Measurements from ENCODE around the gene CD2BP2. TPM values are rescaled to one million over a fixed set of nuclear protein-coding genes. Genes with fewer than 3 reads are reported as not detected.

CD2BP2 gene
- total RNA-seq, 2 experiments from 2014 or later, result 39.1 to 41.7 TPM

GRCh38 chr16:30370456-30371247 is 15.5 kb upstream of the CD2BP2 start, which contains the start of gene TBC1D10B:
Gene TBC1D10B, minus strand, starts transcription at chr16:30370494. Its CDS starts 311 bp downstream, at chr16:30370183.
- CTCF ChIA-PET, result interaction anchor here (0.8 to 2.7 kb wide), 10 partner anchors 9 to 304 kb away, joined by 3 to 19 read pairs (median 6); partner anchors contain the start of genes CD2BP2, DCTPP1, SEPTIN1 and ZNF48

GRCh38 chr16:30369938-30370455 is 14.9 kb upstream of the CD2BP2 start:
- ATAC-seq (ENCODE audit: poor library complexity) (no peak), DNase-seq (no peak)
- no peaks in the 10 kb centered on the region for H3K27me3 Mint-ChIP-seq
- ChIA-PET CTCF (interaction anchor here (0.8 to 2.7 kb wide), 6 partner anchors 15 to 304 kb away, joined by 3 to 19 read pairs (median 4); partner anchors contain the start of genes CD2BP2 and ZNF48), POLR2A (interaction anchor here (1.0 to 6.0 kb wide), 23 partner anchors 11 to 562 kb away, joined by 3 to 153 read pairs (median 7); partner anchors contain the start of genes ALDOA, CD2BP2, CORO1A and DCTPP1)
- H3K4me3 ChIP-seq (ENCODE audit: low read length), result peak overlapping the region; percentile 77
- no peaks in the 10 kb centered on the region for H3K9me3 ChIP-seq (ENCODE audit: control insufficient read depth in 1 of 2, insufficient read depth in 1 of 2, low read length in 2 of 2)
- H3K36me3 Mint-ChIP-seq (ENCODE audit: low read depth), result peaks cover 23% of the 10 kb centered on the region
- H3K4me1 Mint-ChIP-seq (ENCODE audit: low read depth), result peaks cover 56% of the 10 kb centered on the region
- intact Hi-C loops (cut with DNase I, micrococcal nuclease), result loop anchor here (1.0 to 10.0 kb wide), 7 partner anchors 8 to 555 kb away; partner anchors contain the start of genes CD2BP2 (in 2 of the 2), FBRS (in 1 of the 2), FBXL19 (in 1 of the 2) and ZNF771 (in 1 of the 2)
- peak overlapping the region; percentile 81 for H3K27ac Mint-ChIP-seq
- H3K9me3 Mint-ChIP-seq, result no peaks in the 10 kb centered on the region
- peaks cover 50% of the 10 kb centered on the region for H3K4me1 ChIP-seq (ENCODE audit: insufficient read depth, low read length)
- H3K4me3 Mint-ChIP-seq, result peak overlapping the region; percentile 85
- H3K27ac ChIP-seq (ENCODE audit: low read depth in 1 of 2, low read length in 2 of 2), result peak overlapping the region in 1 of 2 donors; percentile 46
- TF ChIP-seq, protein P1, sequence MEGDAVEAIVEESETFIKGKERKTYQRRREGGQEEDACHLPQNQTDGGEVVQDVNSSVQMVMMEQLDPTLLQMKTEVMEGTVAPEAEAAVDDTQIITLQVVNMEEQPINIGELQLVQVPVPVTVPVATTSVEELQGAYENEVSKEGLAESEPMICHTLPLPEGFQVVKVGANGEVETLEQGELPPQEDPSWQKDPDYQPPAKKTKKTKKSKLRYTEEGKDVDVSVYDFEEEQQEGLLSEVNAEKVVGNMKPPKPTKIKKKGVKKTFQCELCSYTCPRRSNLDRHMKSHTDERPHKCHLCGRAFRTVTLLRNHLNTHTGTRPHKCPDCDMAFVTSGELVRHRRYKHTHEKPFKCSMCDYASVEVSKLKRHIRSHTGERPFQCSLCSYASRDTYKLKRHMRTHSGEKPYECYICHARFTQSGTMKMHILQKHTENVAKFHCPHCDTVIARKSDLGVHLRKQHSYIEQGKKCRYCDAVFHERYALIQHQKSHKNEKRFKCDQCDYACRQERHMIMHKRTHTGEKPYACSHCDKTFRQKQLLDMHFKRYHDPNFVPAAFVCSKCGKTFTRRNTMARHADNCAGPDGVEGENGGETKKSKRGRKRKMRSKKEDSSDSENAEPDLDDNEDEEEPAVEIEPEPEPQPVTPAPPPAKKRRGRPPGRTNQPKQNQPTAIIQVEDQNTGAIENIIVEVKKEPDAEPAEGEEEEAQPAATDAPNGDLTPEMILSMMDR (IDR thresholded peaks at IDR 0.05), result no peak
- H3K36me3 ChIP-seq (ENCODE audit: insufficient read depth, low read length), result peaks cover 13% of the 10 kb centered on the region
- H3K27me3 ChIP-seq (ENCODE audit: control insufficient read depth in 1 of 2, insufficient read depth in 2 of 2, low read length in 2 of 2), result no peaks in the 10 kb centered on the region

More at GRCh38 chr16:30370456-30371247, 15.5 kb upstream of the CD2BP2 start, which contains the start of gene TBC1D10B:
- H3K9me3 ChIP-seq (ENCODE audit: control insufficient read depth in 1 of 2, insufficient read depth in 1 of 2, low read length in 2 of 2), result no peaks in the 10 kb centered on the region
- TF ChIP-seq, protein P1 (IDR thresholded peaks at IDR 0.05), result peak; percentile 27
- peaks cover 10% of the 10 kb centered on the region for H3K36me3 ChIP-seq (ENCODE audit: insufficient read depth, low read length)
- Mint-ChIP-seq H3K27me3 (no peaks in the 10 kb centered on the region), H3K4me1 (ENCODE audit: low read depth) (peaks cover 51% of the 10 kb centered on the region), H3K27ac (peak within 1 kb of the TSS; percentile 82), H3K36me3 (ENCODE audit: low read depth) (peaks cover 16% of the 10 kb centered on the region), H3K4me3 (peak within 1 kb of the TSS; percentile 93), H3K9me3 (no peaks in the 10 kb centered on the region)
- peaks cover 49% of the 10 kb centered on the region for H3K4me1 ChIP-seq (ENCODE audit: insufficient read depth, low read length)
- peak; percentile 97 to 100 (median 99) for DNase-seq
- POLR2A ChIA-PET, result interaction anchor here (0.7 to 6.0 kb wide), 30 partner anchors 10 to 563 kb away, joined by 3 to 153 read pairs (median 6); partner anchors contain the start of genes ALDOA, CD2BP2, CORO1A and DCTPP1
- peak within 1 kb of the TSS; percentile 77 for H3K4me3 ChIP-seq (ENCODE audit: low read length)
- intact Hi-C loops (cut with DNase I, micrococcal nuclease), result loop anchor here (1.0 to 10.0 kb wide), 7 partner anchors 8 to 554 kb away; partner anchors contain the start of genes CD2BP2 (in 2 of the 2), FBRS (in 1 of the 2), FBXL19 (in 1 of the 2) and ZNF771 (in 1 of the 2)
- H3K27ac ChIP-seq (ENCODE audit: low read depth in 1 of 2, low read length in 2 of 2), result peak within 1 kb of the TSS; percentile 59 to 78
- H3K27me3 ChIP-seq (ENCODE audit: control insufficient read depth in 1 of 2, insufficient read depth in 2 of 2, low read length in 2 of 2), result no peaks in the 10 kb centered on the region
- peak; percentile 84 for ATAC-seq (ENCODE audit: poor library complexity)
